Stimulated activated CD8-positive, alpha-beta memory T cell treated with anti-CD3 and anti-CD28 coated beads, Interleukin-15, amount 100 ng/mL, for 4 hours (primary cell): ENCODE data around the gene MYO18B.
"Not testable (repeated sequence)": the region's sequence is repeated elsewhere in the genome, so short reads cannot be mapped to it uniquely, and the experiment has no call there.

Source experiments
- DNase-seq, 2 donors: peaks; one replicate each; pipeline ENCODE4 v3.0.0-alpha.2; 2020; ENCODE audit warnings: low read depth in 2 of 2

Gene MYO18B

GRCh38 chr22:25942856-25943411 lies 200.9 kb downstream of the MYO18B start:
- DNase-seq: no peak

- no peak for DNase-seq
Observed at GRCh38 chr22:25950111-25950510, 208.1 kb downstream of the MYO18B start.

GRCh38 chr22:25953276-25953675 lies 211.3 kb downstream of the MYO18B start:
- no peak for DNase-seq

GRCh38 chr22:25953919-25954318 lies 211.9 kb downstream of the MYO18B start:
- no peak for DNase-seq

- no peak for DNase-seq
Observed at GRCh38 chr22:25955323-25955722, 213.3 kb downstream of the MYO18B start.

- DNase-seq: no peak
Observed at GRCh38 chr22:25956801-25957200, 214.8 kb downstream of the MYO18B start.

- DNase-seq: no peak
Observed at GRCh38 chr22:25959818-25960774, 218.1 kb downstream of the MYO18B start.

- no peak for DNase-seq
Observed at GRCh38 chr22:25961699-25962098, 219.7 kb downstream of the MYO18B start.

- DNase-seq: no peak
Observed at GRCh38 chr22:25962711-25963110, 220.7 kb downstream of the MYO18B start.

GRCh38 chr22:25964961-25965730 lies 223.2 kb downstream of the MYO18B start:
- DNase-seq: no peak

GRCh38 chr22:25966448-25966913 lies 224.5 kb downstream of the MYO18B start:
- no peak for DNase-seq

- DNase-seq: no peak
Observed at GRCh38 chr22:25969286-25969685, 227.3 kb downstream of the MYO18B start.

GRCh38 chr22:25969901-25970300 lies 227.9 kb downstream of the MYO18B start:
- DNase-seq: no peak

- DNase-seq: no peak
Observed at GRCh38 chr22:25970374-25970911, 228.5 kb downstream of the MYO18B start.

GRCh38 chr22:25970999-25971811 lies 229.2 kb downstream of the MYO18B start:
- DNase-seq: no peak

- no peak for DNase-seq
Observed at GRCh38 chr22:25972397-25972796, 230.4 kb downstream of the MYO18B start.

GRCh38 chr22:25976356-25976755 lies 234.4 kb downstream of the MYO18B start:
- DNase-seq: no peak

- DNase-seq: no peak
Observed at GRCh38 chr22:25979968-25980367, 238.0 kb downstream of the MYO18B start.

GRCh38 chr22:25984911-25985310 lies 242.9 kb downstream of the MYO18B start:
- DNase-seq: not testable (repeated sequence)

GRCh38 chr22:25987948-25988347 lies 246.0 kb downstream of the MYO18B start:
- no peak for DNase-seq

GRCh38 chr22:25990940-25991339 lies 249.0 kb downstream of the MYO18B start:
- DNase-seq: no peak
